ENCODE measurements around the gene AKAP9. TPM values are rescaled to one million over a fixed set of nuclear protein-coding genes. Genes with fewer than 3 reads are reported as not detected.

AKAP9 gene
- total and polyA plus RNA-seq, 4 donors, result 13.8 to 81.2 (median 38.6) TPM

DNA sequence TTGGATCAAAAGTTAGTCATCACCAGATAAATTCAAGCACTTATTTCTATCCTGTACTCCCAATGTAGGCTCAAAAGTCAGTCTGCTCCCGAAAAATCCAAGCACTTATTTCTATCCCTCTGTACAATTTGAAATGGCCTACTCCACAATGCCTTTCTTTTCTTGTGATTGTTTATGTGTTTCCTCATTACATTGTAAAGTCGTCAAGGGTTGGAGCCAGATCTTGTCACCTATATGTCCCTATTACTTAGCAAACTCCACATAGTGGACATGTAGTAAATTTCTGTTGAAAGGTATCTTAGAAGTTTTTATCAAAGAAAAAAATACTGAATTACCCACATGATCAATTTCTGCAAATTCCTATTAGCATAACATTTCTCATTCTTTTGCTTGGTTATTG lies 111.5 kb downstream of the AKAP9 start:
- intact Hi-C loops (cut with DNase I), result no loop called here
- WGBS, 2 donors, result 83 to 92% methylated on average over 2 of the region's 2 CpGs
- no peaks in the 10 kb centered on the region for H3K9me3 ChIP-seq (ENCODE audit: control insufficient read depth, low read length)
- H3K4me3 ChIP-seq (ENCODE audit: low read length in 2 of 2), result no peak overlapping the region
- ATAC-seq (ENCODE audit: low FRiP score) (no peak), DNase-seq (no peak)
- H3K36me3 ChIP-seq (ENCODE audit: control insufficient read depth in 1 of 2, insufficient read depth in 2 of 2, low read length in 1 of 2), result peaks cover 0 to 3% of the 10 kb centered on the region in 2 donors
- peaks cover 0 to under 1% of the 10 kb centered on the region in 2 donors for H3K4me1 ChIP-seq (ENCODE audit: control insufficient read depth in 1 of 2, insufficient read depth in 2 of 2, low read length in 2 of 2)
- no peaks in the 10 kb centered on the region for H3K27me3 ChIP-seq (ENCODE audit: control insufficient read depth in 1 of 2, insufficient read depth in 2 of 2, low read length in 1 of 2)
- no peak overlapping the region for H3K27ac ChIP-seq (ENCODE audit: low read depth in 1 of 2, low read length in 2 of 2)

GRCh38 chr7:92052684-92053083 lies 112.0 kb downstream of the AKAP9 start:
- Histone ChIP-seq H3K4me3 (ENCODE audit: low read length in 2 of 2) (no peak overlapping the region), H3K27me3 (ENCODE audit: control insufficient read depth in 1 of 2, insufficient read depth in 2 of 2, low read length in 1 of 2) (no peaks in the 10 kb centered on the region), H3K9me3 (ENCODE audit: control insufficient read depth, low read length) (no peaks in the 10 kb centered on the region), H3K36me3 (ENCODE audit: control insufficient read depth in 1 of 2, insufficient read depth in 2 of 2, low read length in 1 of 2) (peaks cover 0 to 3% of the 10 kb centered on the region in 2 donors), H3K27ac (ENCODE audit: low read depth in 1 of 2, low read length in 2 of 2) (no peak overlapping the region), H3K4me1 (ENCODE audit: control insufficient read depth in 1 of 2, insufficient read depth in 2 of 2, low read length in 2 of 2) (peaks cover 2 to 5% of the 10 kb centered on the region in 2 donors)
- ATAC-seq (ENCODE audit: low FRiP score) (no peak), DNase-seq (no peak)
- WGBS, 2 donors, result 78 to 79% methylated on average over 3 of the region's 3 CpGs
- intact Hi-C loops (cut with DNase I), result no loop called here

DNA sequence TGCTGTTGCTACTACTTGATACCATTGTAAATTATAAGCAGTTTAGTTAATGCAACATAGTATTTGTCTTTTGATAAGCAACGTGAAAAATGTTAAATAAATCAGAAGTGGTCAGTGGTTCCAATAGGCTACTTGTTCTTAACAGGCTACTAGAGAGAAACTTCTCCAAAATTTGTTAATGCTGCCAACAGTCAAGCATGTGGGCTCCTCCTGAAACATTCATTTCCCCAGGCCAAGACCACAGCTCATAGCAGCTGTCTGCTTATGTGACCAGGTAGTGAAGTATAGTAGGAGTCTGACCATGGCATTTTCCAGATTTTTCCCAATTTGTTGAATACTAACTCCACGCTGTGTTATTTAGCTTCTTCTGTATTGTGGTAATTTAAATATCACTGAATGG lies 112.7 kb downstream of the AKAP9 start:
- intact Hi-C loops (cut with DNase I), result no loop called here
- 51 to 55% methylated on average over 2 of the region's 2 CpGs for WGBS, 2 donors
- ATAC-seq (ENCODE audit: low FRiP score), result no peak

GRCh38 chr7:92056286-92056685 lies 115.6 kb downstream of the AKAP9 start:
- Histone ChIP-seq H3K9me3 (ENCODE audit: control insufficient read depth, low read length) (no peaks in the 10 kb centered on the region), H3K4me3 (ENCODE audit: low read length in 2 of 2) (no peak overlapping the region), H3K36me3 (ENCODE audit: control insufficient read depth in 1 of 2, insufficient read depth in 2 of 2, low read length in 1 of 2) (peaks cover 0 to 3% of the 10 kb centered on the region in 2 donors), H3K27me3 (ENCODE audit: control insufficient read depth in 1 of 2, insufficient read depth in 2 of 2, low read length in 1 of 2) (no peaks in the 10 kb centered on the region), H3K4me1 (ENCODE audit: control insufficient read depth in 1 of 2, insufficient read depth in 2 of 2, low read length in 2 of 2) (peaks cover 2 to 5% of the 10 kb centered on the region in 2 donors), H3K27ac (ENCODE audit: low read depth in 1 of 2, low read length in 2 of 2) (no peak overlapping the region)
- intact Hi-C loops (cut with DNase I), result no loop called here
- WGBS, 2 donors, result 82 to 94% methylated on average over 1 of the region's 1 CpG
- DNase-seq (no peak), ATAC-seq (ENCODE audit: low FRiP score) (no peak)

More for the DNA sequence above, 112.7 kb downstream of the AKAP9 start:
- DNase-seq, result no peak
- Histone ChIP-seq H3K4me1 (ENCODE audit: control insufficient read depth in 1 of 2, insufficient read depth in 2 of 2, low read length in 2 of 2) (peaks cover 2 to 5% of the 10 kb centered on the region in 2 donors), H3K27me3 (ENCODE audit: control insufficient read depth in 1 of 2, insufficient read depth in 2 of 2, low read length in 1 of 2) (no peaks in the 10 kb centered on the region), H3K27ac (ENCODE audit: low read depth in 1 of 2, low read length in 2 of 2) (no peak overlapping the region), H3K4me3 (ENCODE audit: low read length in 2 of 2) (no peak overlapping the region), H3K9me3 (ENCODE audit: control insufficient read depth, low read length) (no peaks in the 10 kb centered on the region), H3K36me3 (ENCODE audit: control insufficient read depth in 1 of 2, insufficient read depth in 2 of 2, low read length in 1 of 2) (peaks cover 0 to 3% of the 10 kb centered on the region in 2 donors)

- intact Hi-C loops (cut with DNase I), result no loop called here
- DNase-seq, result no peak
- H3K36me3 ChIP-seq (ENCODE audit: control insufficient read depth in 1 of 2, insufficient read depth in 2 of 2, low read length in 1 of 2), result peaks cover 0 to 3% of the 10 kb centered on the region in 2 donors
- H3K4me3 ChIP-seq (ENCODE audit: low read length in 2 of 2), result no peak overlapping the region
- H3K27me3 ChIP-seq (ENCODE audit: control insufficient read depth in 1 of 2, insufficient read depth in 2 of 2, low read length in 1 of 2), result no peaks in the 10 kb centered on the region
- no peak overlapping the region for H3K27ac ChIP-seq (ENCODE audit: low read depth in 1 of 2, low read length in 2 of 2)
- ATAC-seq (ENCODE audit: low FRiP score), result no peak
- 52 to 54% methylated on average over 2 of the region's 2 CpGs for WGBS, 2 donors
- peaks cover 2 to 5% of the 10 kb centered on the region in 2 donors for H3K4me1 ChIP-seq (ENCODE audit: control insufficient read depth in 1 of 2, insufficient read depth in 2 of 2, low read length in 2 of 2)
- no peaks in the 10 kb centered on the region for H3K9me3 ChIP-seq (ENCODE audit: control insufficient read depth, low read length)
Observed at GRCh38 chr7:92057375-92057774, 116.7 kb downstream of the AKAP9 start.

- H3K4me3 ChIP-seq (ENCODE audit: low read length in 2 of 2), result no peak overlapping the region
- peaks cover 2 to 5% of the 10 kb centered on the region in 2 donors for H3K4me1 ChIP-seq (ENCODE audit: control insufficient read depth in 1 of 2, insufficient read depth in 2 of 2, low read length in 2 of 2)
- no peak for ATAC-seq (ENCODE audit: low FRiP score)
Observed at GRCh38 chr7:92058040-92058439, 117.4 kb downstream of the AKAP9 start.

GRCh38 chr7:92058899-92059298 lies 118.2 kb downstream of the AKAP9 start:
- Histone ChIP-seq H3K36me3 (ENCODE audit: control insufficient read depth in 1 of 2, insufficient read depth in 2 of 2, low read length in 1 of 2) (no peaks in the 10 kb centered on the region), H3K27ac (ENCODE audit: low read depth in 1 of 2, low read length in 2 of 2) (no peak overlapping the region), H3K4me1 (ENCODE audit: control insufficient read depth in 1 of 2, insufficient read depth in 2 of 2, low read length in 2 of 2) (peaks cover 2 to 5% of the 10 kb centered on the region in 2 donors), H3K9me3 (ENCODE audit: control insufficient read depth, low read length) (no peaks in the 10 kb centered on the region), H3K4me3 (ENCODE audit: low read length in 2 of 2) (no peak overlapping the region), H3K27me3 (ENCODE audit: control insufficient read depth in 1 of 2, insufficient read depth in 2 of 2, low read length in 1 of 2) (no peaks in the 10 kb centered on the region)
- intact Hi-C loops (cut with DNase I), result no loop called here
- ATAC-seq (ENCODE audit: low FRiP score) (no peak), DNase-seq (no peak)
- 94 to 95% methylated on average over 2 of the region's 2 CpGs for WGBS, 2 donors

More at GRCh38 chr7:92058040-92058439, 117.4 kb downstream of the AKAP9 start:
- WGBS, 2 donors, result 89 to 91% methylated on average over 5 of the region's 5 CpGs
- Histone ChIP-seq H3K36me3 (ENCODE audit: control insufficient read depth in 1 of 2, insufficient read depth in 2 of 2, low read length in 1 of 2) (peaks cover 0 to 3% of the 10 kb centered on the region in 2 donors), H3K27me3 (ENCODE audit: control insufficient read depth in 1 of 2, insufficient read depth in 2 of 2, low read length in 1 of 2) (no peaks in the 10 kb centered on the region), H3K9me3 (ENCODE audit: control insufficient read depth, low read length) (no peaks in the 10 kb centered on the region), H3K27ac (ENCODE audit: low read depth in 1 of 2, low read length in 2 of 2) (no peak overlapping the region)
- DNase-seq, result no peak
- intact Hi-C loops (cut with DNase I), result no loop called here

DNA sequence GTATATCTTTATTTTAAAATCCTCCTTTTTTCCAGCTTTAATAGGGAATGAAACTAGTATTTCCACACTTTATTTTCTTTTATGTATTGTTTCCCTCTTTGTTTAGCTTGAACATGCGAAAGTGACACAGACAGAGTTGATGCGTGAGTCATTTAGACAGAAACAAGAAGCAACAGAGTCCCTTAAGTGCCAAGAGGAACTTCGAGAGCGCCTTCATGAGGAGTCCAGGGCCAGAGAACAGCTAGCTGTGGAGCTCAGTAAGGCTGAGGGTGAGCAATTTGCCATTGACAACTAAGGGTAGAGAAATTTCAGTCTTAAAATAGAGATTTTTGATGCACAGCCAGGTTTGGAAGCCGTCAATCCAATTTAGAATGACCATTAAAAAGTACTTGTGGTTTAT lies 120.5 kb downstream of the AKAP9 start:
- H3K4me3 ChIP-seq (ENCODE audit: low read length in 2 of 2), result no peak overlapping the region
- H3K4me1 ChIP-seq (ENCODE audit: control insufficient read depth in 1 of 2, insufficient read depth in 2 of 2, low read length in 2 of 2), result peaks cover 2 to 5% of the 10 kb centered on the region in 2 donors
- no peak overlapping the region for H3K27ac ChIP-seq (ENCODE audit: low read depth in 1 of 2, low read length in 2 of 2)
- 88% methylated on average over 5 of the region's 5 CpGs for WGBS, 2 donors
- ATAC-seq (ENCODE audit: low FRiP score), result no peak
- intact Hi-C loops (cut with DNase I), result no loop called here
- H3K36me3 ChIP-seq (ENCODE audit: control insufficient read depth in 1 of 2, insufficient read depth in 2 of 2, low read length in 1 of 2), result peaks cover 0 to 2% of the 10 kb centered on the region in 2 donors
- no peaks in the 10 kb centered on the region for H3K9me3 ChIP-seq (ENCODE audit: control insufficient read depth, low read length)
- no peak for DNase-seq
- H3K27me3 ChIP-seq (ENCODE audit: control insufficient read depth in 1 of 2, insufficient read depth in 2 of 2, low read length in 1 of 2), result no peaks in the 10 kb centered on the region

DNA sequence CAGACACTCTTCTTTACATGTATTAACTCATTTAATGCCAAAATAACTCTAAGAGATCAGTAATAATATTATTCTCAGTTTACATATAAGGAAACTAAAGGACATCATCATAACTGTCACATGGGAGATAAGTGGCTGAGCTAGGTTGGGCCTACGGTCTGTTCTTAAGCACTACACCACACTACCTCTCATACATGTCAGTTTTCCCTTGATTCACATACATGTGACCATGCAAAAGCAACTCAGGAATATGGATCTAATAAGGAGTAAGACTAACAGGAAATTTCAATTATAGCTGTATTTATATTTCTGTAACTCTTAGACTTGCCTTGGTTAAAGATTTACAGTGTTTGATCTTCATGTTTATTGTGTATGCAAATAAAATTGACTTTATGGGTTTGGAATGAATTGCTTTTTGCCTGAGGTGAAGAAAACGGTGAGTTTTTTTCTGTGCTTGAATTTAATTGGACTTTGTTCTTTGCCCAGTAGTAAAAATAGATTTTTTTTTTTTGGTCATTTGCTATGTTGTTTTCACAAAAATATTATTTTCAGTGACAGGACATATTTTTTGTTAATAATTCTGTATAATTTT lies 123.9 kb downstream of the AKAP9 start:
- Histone ChIP-seq H3K9me3 (ENCODE audit: control insufficient read depth, low read length) (no peaks in the 10 kb centered on the region), H3K27ac (ENCODE audit: low read depth in 1 of 2, low read length in 2 of 2) (no peak overlapping the region), H3K27me3 (ENCODE audit: control insufficient read depth in 1 of 2, insufficient read depth in 2 of 2, low read length in 1 of 2) (no peaks in the 10 kb centered on the region), H3K4me3 (ENCODE audit: low read length in 2 of 2) (no peak overlapping the region), H3K36me3 (ENCODE audit: control insufficient read depth in 1 of 2, insufficient read depth in 2 of 2, low read length in 1 of 2) (peaks cover 0 to 3% of the 10 kb centered on the region in 2 donors), H3K4me1 (ENCODE audit: control insufficient read depth in 1 of 2, insufficient read depth in 2 of 2, low read length in 2 of 2) (no peaks in the 10 kb centered on the region)
- intact Hi-C loops (cut with DNase I), result no loop called here
- 84% methylated on average over 2 of the region's 2 CpGs for WGBS, 2 donors
- no peak for ATAC-seq (ENCODE audit: low FRiP score)
- DNase-seq, result no peak
